Muscle layer of colon (tissue), 2 donors: ENCODE data around the gene KRTAP4-5.
"Not testable (repeated sequence)": the region's sequence is repeated elsewhere in the genome, so short reads cannot be mapped to it uniquely, and the experiment has no call there.

Experiments
- H3K27ac ChIP-seq: one replicate; pipeline ENCODE4 v1.7.0; 2013; ENCODE audit warnings: low read depth, mild to moderate bottlenecking, low read length, moderate library complexity
- H3K27me3 ChIP-seq, 2 donors: one replicate each; pipeline ENCODE4 v1.7.0; 2013; ENCODE audit warnings: low read length in 2 of 2, mild to moderate bottlenecking in 2 of 2; ENCODE audit not compliant: insufficient read depth in 2 of 2, control insufficient read depth in 1 of 2
- H3K36me3 ChIP-seq: one replicate; pipeline ENCODE4 v1.7.0; 2013; ENCODE audit warnings: mild to moderate bottlenecking, low read length; ENCODE audit not compliant: insufficient read depth
- H3K4me1 ChIP-seq: one replicate; pipeline ENCODE4 v1.7.0; 2013; ENCODE audit warnings: mild to moderate bottlenecking, low read length; ENCODE audit not compliant: insufficient read depth
- H3K4me3 ChIP-seq, 2 donors: one replicate each; pipeline ENCODE4 v1.7.0; 2013; ENCODE audit warnings: low read length in 2 of 2, low read depth in 1 of 2, mild to moderate bottlenecking in 1 of 2, moderate library complexity in 1 of 2
- H3K9ac ChIP-seq: one replicate; pipeline ENCODE4 v1.7.0; 2013; ENCODE audit warnings: low read length
- H3K9me3 ChIP-seq: one replicate; pipeline ENCODE4 v1.7.0; 2013; ENCODE audit warnings: mild to moderate bottlenecking, low read length
- donor health status: abdominal sarcoma.
- donor health status: Adenocarcinoma of cecum.

The KRTAP4-5 gene

GRCh38 chr17:41103896-41104295 lies 45.7 kb downstream of the KRTAP4-5 start:
- Histone ChIP-seq H3K27ac (no peak overlapping the region), H3K36me3 (no peaks in the 10 kb centered on the region), H3K9ac (no peak overlapping the region)

GRCh38 chr17:41101586-41102259 lies 47.9 kb downstream of the KRTAP4-5 start, which contains the start of gene KRTAP4-16:
Gene KRTAP4-16 (minus strand): TSS chr17:41102209. CDS start chr17:41102209, 0 bp downstream.
- no peak within 1 kb of the TSS for H3K9ac ChIP-seq
- H3K9me3 ChIP-seq = no peaks in the 10 kb centered on the region
- H3K4me1 ChIP-seq = no peaks in the 10 kb centered on the region
- no peak within 1 kb of the TSS for H3K4me3 ChIP-seq
- H3K36me3 ChIP-seq = no peaks in the 10 kb centered on the region
- no peaks in the 10 kb centered on the region for H3K27me3 ChIP-seq
- no peak within 1 kb of the TSS for H3K27ac ChIP-seq

More at GRCh38 chr17:41103896-41104295, 45.7 kb downstream of the KRTAP4-5 start:
- Histone ChIP-seq H3K4me1 (no peaks in the 10 kb centered on the region), H3K9me3 (no peaks in the 10 kb centered on the region), H3K27me3 (no peaks in the 10 kb centered on the region), H3K4me3 (no peak overlapping the region)

GRCh38 chr17:41099682-41100480 lies 49.7 kb downstream of the KRTAP4-5 start:
- not testable (repeated sequence) for H3K9me3 ChIP-seq, H3K27ac ChIP-seq, H3K4me1 ChIP-seq, H3K27me3 ChIP-seq, H3K9ac ChIP-seq, H3K4me3 ChIP-seq, H3K36me3 ChIP-seq
